ENCODE data around the gene TFAP2A.

Gene TFAP2A

GRCh38 chr6:10414756-10415616 is at the start of gene TFAP2A:
TFAP2A (minus strand) TSS chr6:10415074; CDS start chr6:10414991, 83 bp downstream.
- no peak for DNase-seq

- no peak for DNase-seq
These were observed 48.9 kb upstream of the TFAP2A start for GRCh38 chr6:10463491-10464481.

- DNase-seq = no peak
These were observed 48.2 kb upstream of the TFAP2A start for GRCh38 chr6:10463040-10463439.

- no peak for DNase-seq
These were observed 47.0 kb upstream of the TFAP2A start for GRCh38 chr6:10461850-10462249.

GRCh38 chr6:10460096-10460495 is 45.2 kb upstream of the TFAP2A start:
- DNase-seq = no peak

GRCh38 chr6:10458287-10458686 is 43.4 kb upstream of the TFAP2A start:
- no peak for DNase-seq

GRCh38 chr6:10453596-10453995 is 38.7 kb upstream of the TFAP2A start:
- no peak for DNase-seq

- no peak for DNase-seq
These were observed 37.1 kb upstream of the TFAP2A start for GRCh38 chr6:10451828-10452509.

GRCh38 chr6:10451394-10451793 is 36.5 kb upstream of the TFAP2A start:
- no peak for DNase-seq

- no peak for DNase-seq
These were observed 34.9 kb upstream of the TFAP2A start for GRCh38 chr6:10449751-10450150.

GRCh38 chr6:10448096-10448495 is 33.2 kb upstream of the TFAP2A start:
- no peak for DNase-seq

GRCh38 chr6:10446548-10446947 is 31.7 kb upstream of the TFAP2A start:
- no peak for DNase-seq

- no peak for DNase-seq
These were observed 26.8 kb upstream of the TFAP2A start for GRCh38 chr6:10441655-10442009.

GRCh38 chr6:10441004-10441654 is 26.3 kb upstream of the TFAP2A start:
- no peak for DNase-seq

GRCh38 chr6:10437891-10438290 is 23.0 kb upstream of the TFAP2A start:
- no peak for DNase-seq

- no peak for DNase-seq
These were observed 19.4 kb upstream of the TFAP2A start for GRCh38 chr6:10434235-10434634.

- DNase-seq = no peak
These were observed 18.4 kb upstream of the TFAP2A start for GRCh38 chr6:10433322-10433721.

GRCh38 chr6:10431423-10432164 is 16.7 kb upstream of the TFAP2A start:
- no peak for DNase-seq

- DNase-seq = no peak
These were observed 15.0 kb upstream of the TFAP2A start for GRCh38 chr6:10429638-10430427.

- DNase-seq = no peak
These were observed 12.0 kb upstream of the TFAP2A start for GRCh38 chr6:10426781-10427279.
